HG02970 (cell line): Measurements from ENCODE around the gene SMC1B.
"Not testable (repeated sequence)": the region's sequence is repeated elsewhere in the genome, so short reads cannot be mapped to it uniquely, and the experiment has no call there.

Experiments
- ATAC-seq: cut with Tn5 transposase; IDR thresholded peaks from one replicate; pipeline ENCODE4 v1.9.1; 2021; ENCODE audit warnings: mild to moderate bottlenecking, moderate library complexity, moderate number of reproducible peaks; ENCODE audit not compliant: unreplicated experiment, low FRiP score

The SMC1B gene

GRCh38 chr22:45306139-45306538 lies 107.3 kb downstream of the SMC1B start:
- no peak for ATAC-seq

GRCh38 chr22:45305456-45306075 lies 107.8 kb downstream of the SMC1B start:
- ATAC-seq: no peak

GRCh38 chr22:45304971-45305370 lies 108.4 kb downstream of the SMC1B start:
- ATAC-seq: no peak

GRCh38 chr22:45303181-45303580 lies 110.2 kb downstream of the SMC1B start:
- ATAC-seq: no peak

- no peak for ATAC-seq
Measured at GRCh38 chr22:45302751-45303150, 110.6 kb downstream of the SMC1B start.

- no peak for ATAC-seq
Measured at GRCh38 chr22:45298934-45299505, 114.4 kb downstream of the SMC1B start.

GRCh38 chr22:45296628-45297297 lies 116.6 kb downstream of the SMC1B start:
- no peak for ATAC-seq

- ATAC-seq: no peak
Measured at GRCh38 chr22:45295492-45295891, 117.9 kb downstream of the SMC1B start.

GRCh38 chr22:45295004-45295403 lies 118.4 kb downstream of the SMC1B start:
- ATAC-seq: not testable (repeated sequence)
